Gastrocnemius medialis (tissue), 4 donors: Measurements from ENCODE around the gene TOR2A. TPM values are rescaled to one million over a fixed set of nuclear protein-coding genes. Genes with fewer than 3 reads are reported as not detected.
A peak's percentile ranks its signal among the peaks of the same experiment; 100 is the strongest.

ENCODE experiments used
- ATAC-seq, 2 donors: fragments of 150-250 bp; one replicate each; pipeline ENCODE4 v1.9.1; 2016
- DNase-seq, 2 donors: peaks; one replicate each; pipeline ENCODE4 v3.0.0-alpha.2; 2019
- H3K27ac ChIP-seq, 4 donors: fragments of 200-600 bp; sonication (generic); 1 replicate in 1 of 4; 2 replicates in 3 of 4; pipeline ENCODE4 v1.5.1; 2016 to 2018; ENCODE audit warnings: mild to moderate bottlenecking in 2 of 4, moderate library complexity in 1 of 4
- H3K27me3 ChIP-seq, 3 donors: fragments of 200-600 bp; sonication (generic) in 2 of 3; 1 replicate in 1 of 3; 2 replicates in 2 of 3; pipeline versions ENCODE4 v1.5.1 to v1.6.0; 2016 to 2019; ENCODE audit warnings: mild to moderate bottlenecking in 1 of 3, moderate library complexity in 1 of 3
- H3K36me3 ChIP-seq, 2 donors: fragments of 200-600 bp; sonication (generic) in 1 of 2; one replicate each; pipeline ENCODE4 v1.5.1; 2017 to 2018
- H3K4me1 ChIP-seq, 2 donors: fragments of 200-600 bp; sonication (generic) in 1 of 2; one replicate each; pipeline ENCODE4 v1.5.1; 2016 to 2017; ENCODE audit warnings: mild to moderate bottlenecking in 2 of 2
- H3K4me3 ChIP-seq, 4 donors: fragments of 200-600 bp; sonication (generic) in 3 of 4; 1 replicate in 1 of 4; 2 replicates in 3 of 4; pipeline ENCODE4 v1.5.1; 2016 to 2019; ENCODE audit warnings: mild to moderate bottlenecking in 2 of 4
- H3K9me3 ChIP-seq, 3 donors: fragments of 200-600 bp; sonication (generic) in 2 of 3; 1 replicate in 1 of 3; 2 replicates in 2 of 3; pipeline ENCODE4 v1.5.1; 2016 to 2019
- POLR2A ChIP-seq, 2 donors: fragments of 450-650 bp; IDR thresholded peaks; one replicate each; pipeline ENCODE4 v1.6.1; 2017; ENCODE audit warnings: antibody characterized with exemption in 2 of 2, mild to moderate bottlenecking in 2 of 2, moderate library complexity in 2 of 2
- in situ Hi-C, 4 donors: fragments of 200-750 bp; cut with MboI; loops; one replicate each; pipeline versions ENCODE4 v1.15.0 to v1.8.0; 2017; ENCODE audit warnings: low sequenced_read_pairs in 4 of 4
- intact Hi-C: fragments of 100-400 bp; cut with DNase I; formaldehyde crosslinking; loops from one replicate; pipeline ENCODE4 v1.15.1; 2023; ENCODE audit warnings: low total_unique reads
- total RNA-seq, 4 donors: library from RNA; depleted of rRNA; stranded (reverse); fragments of >200 nt; gene quantifications; one replicate each; pipeline versions ENCODE4 v1.1.0 to v1.2.3, GENCODE V29; 2016
- TF ChIP-seq, protein P1 (sequence below), 5 experiments: fragments of 450-650 bp in 3 of 5; fragments of 200-600 bp in 2 of 5; sonication (generic) in 2 of 5; IDR thresholded peaks in 4 of 5; conservative IDR thresholded peaks in 1 of 5; 1 replicate in 4 of 5; 2 replicates in 1 of 5; pipeline ENCODE4 v1.5.1; 2016 to 2019; ENCODE audit warnings: antibody characterized with exemption in 5 of 5, mild to moderate bottlenecking in 3 of 5, moderate library complexity in 3 of 5

The TOR2A gene
- total RNA-seq, 4 donors from 2014 or later: 3.2 to 10.6 (median 9.6) TPM

DNA sequence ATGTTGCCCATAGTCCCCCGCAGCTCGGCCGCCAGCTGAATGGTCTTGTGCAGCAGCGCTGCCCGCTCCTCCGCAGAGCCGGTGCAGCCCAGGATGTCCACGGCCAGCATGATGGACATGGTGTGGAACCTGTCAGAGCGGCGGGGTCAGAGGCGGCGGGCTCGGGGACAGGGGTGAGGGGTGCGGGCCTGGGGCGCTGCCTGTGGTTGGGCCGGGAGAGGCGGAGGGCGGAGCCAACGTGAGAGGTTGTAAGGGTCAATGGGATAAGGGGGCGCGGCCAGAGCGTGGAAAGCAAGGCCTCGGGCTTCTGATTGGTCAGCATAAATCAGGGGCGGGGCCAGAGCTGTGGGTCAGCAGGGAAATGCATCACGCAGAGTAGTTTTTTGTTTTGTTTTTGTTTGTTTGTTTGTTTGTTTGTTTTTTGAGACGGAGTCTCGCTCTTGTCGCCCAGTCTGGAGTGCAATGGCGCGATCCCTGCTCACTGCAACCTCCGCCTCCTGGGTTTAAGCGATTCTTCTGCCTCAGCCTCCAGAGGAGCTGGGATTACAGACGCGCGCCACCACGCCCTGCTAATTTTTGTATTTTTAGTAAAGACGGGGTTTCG lies 6.8 kb upstream of the TOR2A start:
- intact Hi-C loops: no loop called here
- Histone ChIP-seq H3K27me3 (no peaks in the 10 kb centered on the region), H3K9me3 (no peaks in the 10 kb centered on the region), H3K4me3 (peak overlapping the region in 2 of 4 donors; percentile 10 to 26), H3K27ac (peak overlapping the region; percentile 84 to 90 (median 87)), H3K36me3 (no peaks in the 10 kb centered on the region), H3K4me1 (peaks cover 11 to 21% of the 10 kb centered on the region in 2 donors)
- in situ Hi-C loops: no loop called here
- TF ChIP-seq, protein P1, sequence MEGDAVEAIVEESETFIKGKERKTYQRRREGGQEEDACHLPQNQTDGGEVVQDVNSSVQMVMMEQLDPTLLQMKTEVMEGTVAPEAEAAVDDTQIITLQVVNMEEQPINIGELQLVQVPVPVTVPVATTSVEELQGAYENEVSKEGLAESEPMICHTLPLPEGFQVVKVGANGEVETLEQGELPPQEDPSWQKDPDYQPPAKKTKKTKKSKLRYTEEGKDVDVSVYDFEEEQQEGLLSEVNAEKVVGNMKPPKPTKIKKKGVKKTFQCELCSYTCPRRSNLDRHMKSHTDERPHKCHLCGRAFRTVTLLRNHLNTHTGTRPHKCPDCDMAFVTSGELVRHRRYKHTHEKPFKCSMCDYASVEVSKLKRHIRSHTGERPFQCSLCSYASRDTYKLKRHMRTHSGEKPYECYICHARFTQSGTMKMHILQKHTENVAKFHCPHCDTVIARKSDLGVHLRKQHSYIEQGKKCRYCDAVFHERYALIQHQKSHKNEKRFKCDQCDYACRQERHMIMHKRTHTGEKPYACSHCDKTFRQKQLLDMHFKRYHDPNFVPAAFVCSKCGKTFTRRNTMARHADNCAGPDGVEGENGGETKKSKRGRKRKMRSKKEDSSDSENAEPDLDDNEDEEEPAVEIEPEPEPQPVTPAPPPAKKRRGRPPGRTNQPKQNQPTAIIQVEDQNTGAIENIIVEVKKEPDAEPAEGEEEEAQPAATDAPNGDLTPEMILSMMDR (IDR thresholded peaks at IDR 0.05 in 4 of 5, conservative IDR thresholded peaks at IDR 0.05 in 1 of 5): no peak
- peak in 1 of 2 donors; percentile 7 for TF ChIP-seq POLR2A (IDR thresholded peaks at IDR 0.05)
- no peak for ATAC-seq
- peak; percentile 52 to 75 for DNase-seq

DNA sequence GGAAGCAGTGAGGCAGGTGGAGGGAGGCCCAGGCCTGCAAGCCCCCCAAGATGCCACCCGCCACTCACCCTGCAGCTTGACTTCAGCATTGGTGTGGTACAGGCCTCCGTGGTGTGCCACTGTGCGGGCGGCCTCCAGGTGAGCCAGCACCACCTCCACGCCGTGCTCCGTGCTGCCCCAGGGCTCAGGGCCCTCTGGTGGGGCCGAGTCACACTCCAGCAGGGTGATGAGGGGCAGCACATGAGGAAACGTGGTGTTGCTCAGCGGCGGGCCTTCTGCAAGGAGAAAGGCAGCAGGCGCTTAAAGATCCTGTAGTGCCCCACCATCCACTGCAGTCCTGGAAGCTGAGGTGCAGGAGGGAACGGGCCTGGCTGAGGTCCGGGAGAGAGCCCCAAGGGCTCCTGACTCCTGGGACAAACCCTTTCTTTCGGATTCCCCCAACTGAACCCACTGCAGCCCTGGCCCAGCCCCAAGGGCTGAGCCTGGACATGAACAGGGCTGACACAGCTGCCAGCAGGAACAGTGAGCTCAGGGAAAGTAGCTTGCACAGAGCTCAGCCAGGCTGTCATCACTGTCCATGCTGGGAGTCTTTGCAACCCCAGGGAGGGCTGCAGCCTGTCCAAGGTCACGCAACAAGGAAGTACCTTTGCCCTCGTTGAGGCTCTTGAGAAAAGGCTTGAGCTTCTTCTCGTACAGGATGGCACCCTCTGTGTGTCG lies 4.7 kb upstream of the TOR2A start:
- no peaks in the 10 kb centered on the region for H3K9me3 ChIP-seq
- TF ChIP-seq POLR2A (IDR thresholded peaks at IDR 0.05): no peak
- TF ChIP-seq, protein P1 (IDR thresholded peaks at IDR 0.05 in 4 of 5, conservative IDR thresholded peaks at IDR 0.05 in 1 of 5): no peak
- H3K4me1 ChIP-seq: peaks cover 19 to 30% of the 10 kb centered on the region in 2 donors
- intact Hi-C loops (loop anchor here (1.0 kb wide), 3 partner anchors 32 to 180 kb away; no protein-coding TSS in a partner anchor), in situ Hi-C loops (loop anchor here (5.0 to 10.0 kb wide), 7 partner anchors 43 to 235 kb away; partner anchors contain the start of gene CDK9 (in 1 of the 4))
- H3K27me3 ChIP-seq: no peaks in the 10 kb centered on the region
- H3K36me3 ChIP-seq: no peaks in the 10 kb centered on the region
- ATAC-seq (peak in 1 of 2 donors; percentile 16), DNase-seq (peak; percentile 38 to 61)
- no peak overlapping the region for H3K4me3 ChIP-seq
- H3K27ac ChIP-seq: peak overlapping the region; percentile 86 to 93 (median 89)

DNA sequence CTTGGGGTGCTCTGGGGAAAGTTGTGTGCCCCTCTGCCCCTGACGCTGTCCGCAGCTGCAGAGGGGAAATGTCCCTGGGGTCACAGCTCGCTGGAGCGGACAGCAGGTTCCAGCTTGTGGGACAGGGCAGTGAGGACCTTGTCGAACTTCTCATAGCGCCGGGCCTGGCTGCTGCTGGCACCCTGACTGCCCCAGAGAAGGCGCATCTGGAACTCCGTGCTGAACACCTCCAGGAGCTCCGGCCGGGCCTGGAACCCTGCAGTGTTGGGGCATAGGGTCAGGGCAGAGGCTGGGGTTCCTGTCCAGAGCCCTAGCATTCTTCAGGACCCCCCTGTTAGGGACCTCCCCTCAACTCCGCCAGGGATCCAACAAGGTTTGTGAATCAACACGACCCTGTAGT lies 3.6 kb upstream of the TOR2A start:
- TF ChIP-seq, protein P1 (IDR thresholded peaks at IDR 0.05 in 4 of 5, conservative IDR thresholded peaks at IDR 0.05 in 1 of 5): no peak
- no peak for TF ChIP-seq POLR2A (IDR thresholded peaks at IDR 0.05)
- H3K36me3 ChIP-seq: no peaks in the 10 kb centered on the region
- H3K4me3 ChIP-seq: no peak overlapping the region
- intact Hi-C loops: loop anchor here (1.0 kb wide), 1 partner anchor 181 kb away; no protein-coding TSS in a partner anchor
- H3K9me3 ChIP-seq: no peaks in the 10 kb centered on the region
- peaks cover 25 to 37% of the 10 kb centered on the region in 2 donors for H3K4me1 ChIP-seq
- no peaks in the 10 kb centered on the region for H3K27me3 ChIP-seq
- H3K27ac ChIP-seq: no peak overlapping the region
- ATAC-seq: no peak
- no peak for DNase-seq
- in situ Hi-C loops: loop anchor here (5.0 to 10.0 kb wide), 7 partner anchors 44 to 234 kb away; partner anchors contain the start of gene CDK9 (in 1 of the 4)

DNA sequence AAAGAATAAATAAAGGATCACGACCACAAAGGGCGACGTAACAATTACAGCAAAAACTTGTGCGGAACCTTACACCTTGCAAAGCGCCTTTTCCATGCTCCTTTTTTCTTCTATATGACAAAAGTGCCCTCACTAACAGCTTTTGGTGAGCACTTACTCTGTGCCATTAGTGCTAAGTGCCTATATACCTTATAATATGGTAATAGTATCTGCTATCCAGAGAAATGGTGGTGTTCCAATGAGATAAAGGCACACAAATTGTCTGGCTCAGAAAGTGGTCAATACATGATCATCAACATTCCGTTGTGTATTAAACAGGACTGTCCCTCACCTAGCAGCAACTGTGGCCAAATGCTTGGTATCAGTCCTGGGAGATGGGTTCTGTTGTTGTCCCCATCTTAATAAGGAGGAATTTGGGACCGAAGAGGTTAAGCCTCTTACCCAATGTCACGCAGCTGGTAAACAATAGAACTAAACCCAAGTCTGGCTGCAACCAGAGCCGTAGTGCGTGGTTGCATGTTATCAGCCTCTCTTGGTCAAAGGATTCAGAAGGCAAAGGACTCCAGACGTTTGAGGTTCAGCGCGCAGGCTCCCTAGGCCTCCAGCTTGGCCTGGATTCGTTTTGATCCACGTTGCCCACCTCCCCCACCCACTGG lies 564 bp upstream of the TOR2A start:
- H3K27me3 ChIP-seq: no peaks in the 10 kb centered on the region
- peaks cover 20 to 28% of the 10 kb centered on the region in 2 donors for H3K4me1 ChIP-seq
- intact Hi-C loops (loop anchor here (1.0 to 2.0 kb wide), 6 partner anchors 36 to 186 kb away; partner anchors contain the start of genes ST6GALNAC4 and STXBP1), in situ Hi-C loops (loop anchor here (5.0 to 10.0 kb wide), 7 partner anchors 47 to 231 kb away; partner anchors contain the start of gene CDK9 (in 1 of the 4))
- DNase-seq (no peak), ATAC-seq (no peak)
- peaks cover 0 to 18% of the 10 kb centered on the region in 2 donors for H3K36me3 ChIP-seq
- H3K27ac ChIP-seq: peak overlapping the region; percentile 35 to 93 (median 62)
- H3K4me3 ChIP-seq: peak overlapping the region in 1 of 4 donors; percentile 69
- TF ChIP-seq, protein P1 (IDR thresholded peaks at IDR 0.05 in 4 of 5, conservative IDR thresholded peaks at IDR 0.05 in 1 of 5): no peak
- no peak for TF ChIP-seq POLR2A (IDR thresholded peaks at IDR 0.05)
- H3K9me3 ChIP-seq: no peaks in the 10 kb centered on the region
